Activated naive CD8-positive, alpha-beta T cell treated with anti-CD3 and anti-CD28 coated beads, Interleukin-2, amount 50 U/mL, for 24 hours (primary cell): ENCODE data around the gene OR56A3.
"Not testable (repeated sequence)": the region's sequence is repeated elsewhere in the genome, so short reads cannot be mapped to it uniquely, and the experiment has no call there.

Source experiments
- ATAC-seq: fragments of 150-1000 bp; cut with Tn5 transposase; one replicate; pipeline ENCODE4 v1.10.0; 2021
- DNase-seq: peaks from one replicate; pipeline ENCODE4 v3.0.0; 2021
- H3K27ac Mint-ChIP-seq: one replicate; pipeline ENCODE4 v1.8.0; 2021; ENCODE audit warnings: mild to moderate bottlenecking, mixed read lengths
- H3K27me3 Mint-ChIP-seq: one replicate; pipeline ENCODE4 v1.8.0; 2021; ENCODE audit warnings: mixed read lengths
- H3K36me3 Mint-ChIP-seq: one replicate; pipeline ENCODE4 v1.8.0; 2021; ENCODE audit warnings: low read depth, mixed read lengths
- H3K4me1 Mint-ChIP-seq: one replicate; pipeline ENCODE4 v1.8.0; 2021; ENCODE audit warnings: mixed read lengths
- H3K4me3 Mint-ChIP-seq: one replicate; pipeline ENCODE4 v1.8.0; 2021; ENCODE audit warnings: mild to moderate bottlenecking, moderate library complexity, mixed read lengths
- H3K9me3 Mint-ChIP-seq: one replicate; pipeline ENCODE4 v1.8.0; 2021; ENCODE audit warnings: mixed read lengths

OR56A3 gene

GRCh38 chr11:5937868-5938602 is 4.0 kb upstream of the OR56A3 start:
- no peaks in the 10 kb centered on the region for H3K36me3 Mint-ChIP-seq
- DNase-seq (no peak), ATAC-seq (no peak)
- H3K9me3 Mint-ChIP-seq: no peaks in the 10 kb centered on the region
- H3K27ac Mint-ChIP-seq: no peak overlapping the region
- H3K27me3 Mint-ChIP-seq: peaks cover 2% of the 10 kb centered on the region
- H3K4me3 Mint-ChIP-seq: peak overlapping the region; percentile 8
- H3K4me1 Mint-ChIP-seq: no peaks in the 10 kb centered on the region

GRCh38 chr11:5938603-5938965 is 3.5 kb upstream of the OR56A3 start:
- ATAC-seq (no peak), DNase-seq (no peak)
- Mint-ChIP-seq H3K4me3 (no peak overlapping the region), H3K4me1 (no peaks in the 10 kb centered on the region), H3K36me3 (no peaks in the 10 kb centered on the region), H3K27me3 (peaks cover 2% of the 10 kb centered on the region), H3K9me3 (no peaks in the 10 kb centered on the region), H3K27ac (no peak overlapping the region)

- Mint-ChIP-seq H3K9me3 (no peaks in the 10 kb centered on the region), H3K36me3 (no peaks in the 10 kb centered on the region), H3K27ac (no peak overlapping the region), H3K4me3 (no peak overlapping the region), H3K4me1 (no peaks in the 10 kb centered on the region), H3K27me3 (peaks cover 4% of the 10 kb centered on the region)
- ATAC-seq (no peak), DNase-seq (no peak)
Measured at GRCh38 chr11:5940748-5941147, 1.3 kb upstream of the OR56A3 start.

GRCh38 chr11:5955586-5955985 is 13.5 kb downstream of the OR56A3 start:
- Mint-ChIP-seq H3K27me3 (peaks cover 2% of the 10 kb centered on the region), H3K4me3 (no peak overlapping the region), H3K4me1 (no peaks in the 10 kb centered on the region), H3K9me3 (peaks cover 6% of the 10 kb centered on the region), H3K27ac (no peak overlapping the region), H3K36me3 (no peaks in the 10 kb centered on the region)
- DNase-seq (no peak), ATAC-seq (no peak)

- DNase-seq, H3K4me3 Mint-ChIP-seq, H3K4me1 Mint-ChIP-seq, ATAC-seq, H3K27me3 Mint-ChIP-seq, H3K36me3 Mint-ChIP-seq, H3K27ac Mint-ChIP-seq: not testable (repeated sequence)
- H3K9me3 Mint-ChIP-seq: peaks cover 29% of the 10 kb centered on the region
Measured at GRCh38 chr11:5960704-5961320, 18.8 kb downstream of the OR56A3 start.

GRCh38 chr11:5966958-5967357 is 24.9 kb downstream of the OR56A3 start:
- Mint-ChIP-seq H3K36me3 (no peaks in the 10 kb centered on the region), H3K27ac (no peak overlapping the region), H3K4me1 (no peaks in the 10 kb centered on the region), H3K27me3 (peaks cover 14% of the 10 kb centered on the region), H3K9me3 (peaks cover 23% of the 10 kb centered on the region), H3K4me3 (no peak overlapping the region)
- DNase-seq (no peak), ATAC-seq (no peak)

- Mint-ChIP-seq H3K9me3 (peaks cover 19% of the 10 kb centered on the region), H3K36me3 (no peaks in the 10 kb centered on the region), H3K4me3 (no peak overlapping the region), H3K27ac (no peak overlapping the region), H3K4me1 (no peaks in the 10 kb centered on the region), H3K27me3 (peaks cover 14% of the 10 kb centered on the region)
- DNase-seq (no peak), ATAC-seq (no peak)
Measured at GRCh38 chr11:5967708-5968107, 25.7 kb downstream of the OR56A3 start.

- Mint-ChIP-seq H3K9me3 (peaks cover 12% of the 10 kb centered on the region), H3K27ac (no peak within 1 kb of the TSS), H3K4me1 (no peaks in the 10 kb centered on the region), H3K36me3 (no peaks in the 10 kb centered on the region), H3K4me3 (no peak within 1 kb of the TSS), H3K27me3 (peaks cover 14% of the 10 kb centered on the region)
- no peak for ATAC-seq
- DNase-seq: no peak
Measured at GRCh38 chr11:5968394-5968793, 26.3 kb downstream of the OR56A3 start, which contains the start of gene OR56A5. OR56A5 (minus strand) TSS chr11:5968494; CDS start chr11:5968494, 0 bp downstream.

- no peak overlapping the region for H3K4me3 Mint-ChIP-seq
- ATAC-seq (no peak), DNase-seq (no peak)
- peaks cover 10% of the 10 kb centered on the region for H3K9me3 Mint-ChIP-seq
- peaks cover 9% of the 10 kb centered on the region for H3K27me3 Mint-ChIP-seq
- H3K4me1 Mint-ChIP-seq: no peaks in the 10 kb centered on the region
- H3K27ac Mint-ChIP-seq: no peak overlapping the region
- no peaks in the 10 kb centered on the region for H3K36me3 Mint-ChIP-seq
Measured at GRCh38 chr11:5973530-5973929, 31.5 kb downstream of the OR56A3 start.

- Mint-ChIP-seq H3K27ac (no peak overlapping the region), H3K36me3 (no peaks in the 10 kb centered on the region), H3K9me3 (peaks cover 17% of the 10 kb centered on the region), H3K4me3 (no peak overlapping the region), H3K27me3 (peaks cover 5% of the 10 kb centered on the region), H3K4me1 (no peaks in the 10 kb centered on the region)
- no peak for DNase-seq
- ATAC-seq: no peak
Measured at GRCh38 chr11:5983443-5983842, 41.4 kb downstream of the OR56A3 start.

- no peak for ATAC-seq
- no peaks in the 10 kb centered on the region for H3K9me3 Mint-ChIP-seq
- no peaks in the 10 kb centered on the region for H3K4me1 Mint-ChIP-seq
- H3K36me3 Mint-ChIP-seq: no peaks in the 10 kb centered on the region
- H3K27ac Mint-ChIP-seq: no peak within 1 kb of the TSS
- DNase-seq: no peak
- H3K4me3 Mint-ChIP-seq: no peak within 1 kb of the TSS
- H3K27me3 Mint-ChIP-seq: peaks cover 12% of the 10 kb centered on the region
Measured at GRCh38 chr11:5986885-5987284, 44.8 kb downstream of the OR56A3 start, which contains the start of gene OR52L1. OR52L1 (minus strand) TSS chr11:5986985; CDS start chr11:5986930, 55 bp downstream.

GRCh38 chr11:5989203-5989602 is 47.2 kb downstream of the OR56A3 start:
- Mint-ChIP-seq H3K4me1 (no peaks in the 10 kb centered on the region), H3K36me3 (no peaks in the 10 kb centered on the region)
- no peak for ATAC-seq

GRCh38 chr11:5992150-5992549 is 50.1 kb downstream of the OR56A3 start:
- Mint-ChIP-seq H3K27me3 (peaks cover 11% of the 10 kb centered on the region), H3K27ac (no peak overlapping the region), H3K36me3 (no peaks in the 10 kb centered on the region), H3K9me3 (no peaks in the 10 kb centered on the region), H3K4me1 (no peaks in the 10 kb centered on the region), H3K4me3 (no peak overlapping the region)
- DNase-seq (no peak), ATAC-seq (no peak)

More at GRCh38 chr11:5989203-5989602, 47.2 kb downstream of the OR56A3 start:
- Mint-ChIP-seq H3K4me3 (no peak overlapping the region), H3K9me3 (no peaks in the 10 kb centered on the region), H3K27ac (no peak overlapping the region), H3K27me3 (peaks cover 12% of the 10 kb centered on the region)
- DNase-seq: no peak

- Mint-ChIP-seq H3K27ac (no peak overlapping the region), H3K4me1 (no peaks in the 10 kb centered on the region), H3K36me3 (no peaks in the 10 kb centered on the region), H3K4me3 (no peak overlapping the region), H3K27me3 (peaks cover 6% of the 10 kb centered on the region), H3K9me3 (no peaks in the 10 kb centered on the region)
- no peak for DNase-seq
- no peak for ATAC-seq
Measured at GRCh38 chr11:5992604-5993251, 50.7 kb downstream of the OR56A3 start.

GRCh38 chr11:5994791-5995190 is 52.7 kb downstream of the OR56A3 start:
- Mint-ChIP-seq H3K9me3 (no peaks in the 10 kb centered on the region), H3K27ac (no peak overlapping the region), H3K4me1 (no peaks in the 10 kb centered on the region), H3K27me3 (peaks cover 4% of the 10 kb centered on the region), H3K4me3 (no peak overlapping the region), H3K36me3 (no peaks in the 10 kb centered on the region)
- no peak for DNase-seq
- ATAC-seq: no peak
